Liver (tissue), 3 donors: Measurements from ENCODE around the gene TUBB3.

Experiments
- EGR1 ChIP-seq, 2 donors: IDR thresholded peaks; 2 replicates each; pipeline ENCODE4 v1.6.1; 2016 to 2018; ENCODE audit warnings: antibody characterized with exemption in 2 of 2, low read depth in 2 of 2
- FOXA1 ChIP-seq: IDR thresholded peaks from 2 replicates; pipeline ENCODE4 v1.6.1; 2016; ENCODE audit warnings: antibody characterized with exemption
- HNF4A ChIP-seq, 2 donors: conservative IDR thresholded peaks; 2 replicates each; pipeline ENCODE4 v1.6.1; 2016; ENCODE audit warnings: antibody characterized with exemption in 2 of 2, mild to moderate bottlenecking in 2 of 2
- HNF4G ChIP-seq: IDR thresholded peaks from 2 replicates; pipeline ENCODE4 v1.6.1; 2016; ENCODE audit warnings: antibody characterized with exemption
- JUND ChIP-seq, 2 donors: IDR thresholded peaks; 2 replicates each; pipeline ENCODE4 v1.6.1; 2016; ENCODE audit warnings: antibody characterized with exemption in 2 of 2
- RAD21 ChIP-seq, 2 donors: IDR thresholded peaks; 2 replicates each; pipeline ENCODE4 v1.6.1; 2016; ENCODE audit warnings: antibody characterized with exemption in 2 of 2, mild to moderate bottlenecking in 2 of 2
- RXRA ChIP-seq, 2 donors: IDR thresholded peaks; 2 replicates each; pipeline ENCODE4 v1.6.1; 2017 to 2018; ENCODE audit warnings: antibody characterized with exemption in 2 of 2, mild to moderate bottlenecking in 1 of 2
- SP1 ChIP-seq: IDR thresholded peaks from 2 replicates; pipeline ENCODE4 v1.6.1; 2018; ENCODE audit warnings: antibody characterized with exemption, mild to moderate bottlenecking
- TAF1 ChIP-seq: conservative IDR thresholded peaks from 2 replicates; pipeline ENCODE4 v1.6.1; 2016; ENCODE audit warnings: antibody characterized with exemption, mild to moderate bottlenecking
- TF ChIP-seq, protein P1 (sequence below): IDR thresholded peaks from 2 replicates; pipeline ENCODE4 v1.6.1; 2016; ENCODE audit warnings: antibody characterized with exemption, mild to moderate bottlenecking
- TF ChIP-seq, protein P2 (sequence below): IDR thresholded peaks from 2 replicates; pipeline ENCODE4 v1.6.1; 2016; ENCODE audit warnings: antibody characterized with exemption
- TF ChIP-seq, protein P3 (sequence below): fragments of 150-350 bp; IDR thresholded peaks from 2 replicates; pipeline ENCODE4 v1.5.1; 2017; ENCODE audit warnings: improper control_type of control experiment, low read depth, low read length; ENCODE audit not compliant: missing input control
- TF ChIP-seq, protein P4 (sequence below): IDR thresholded peaks from 2 replicates; pipeline ENCODE4 v1.6.1; 2016; ENCODE audit warnings: antibody characterized with exemption
- TF ChIP-seq, protein P5 (sequence below): IDR thresholded peaks from 2 replicates; pipeline ENCODE4 v1.6.1; 2016; ENCODE audit warnings: antibody characterized with exemption
- donor health status: healthy.
- donor health status: healthy.

DNA sequence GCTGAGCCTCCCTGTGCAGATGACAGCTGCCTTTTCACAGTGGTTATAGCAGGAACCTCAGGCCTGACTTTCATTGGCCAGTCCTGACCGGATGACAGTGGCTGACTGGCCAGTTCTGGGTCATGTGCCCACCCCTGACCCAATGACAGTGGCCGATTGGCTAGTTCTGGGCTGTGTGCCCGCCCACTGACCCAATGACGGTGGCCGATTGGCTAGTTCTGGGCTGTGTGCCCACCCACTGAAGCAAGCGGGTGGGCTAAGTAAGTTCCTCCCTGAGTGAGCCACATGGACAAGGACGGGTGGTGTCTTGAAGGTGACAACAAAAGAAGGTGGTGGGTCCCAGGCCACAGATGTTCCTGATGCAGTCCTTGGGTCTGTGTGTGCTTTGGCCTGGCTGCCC is 34.9 kb downstream of the TUBB3 start:
- TF ChIP-seq, protein P1, sequence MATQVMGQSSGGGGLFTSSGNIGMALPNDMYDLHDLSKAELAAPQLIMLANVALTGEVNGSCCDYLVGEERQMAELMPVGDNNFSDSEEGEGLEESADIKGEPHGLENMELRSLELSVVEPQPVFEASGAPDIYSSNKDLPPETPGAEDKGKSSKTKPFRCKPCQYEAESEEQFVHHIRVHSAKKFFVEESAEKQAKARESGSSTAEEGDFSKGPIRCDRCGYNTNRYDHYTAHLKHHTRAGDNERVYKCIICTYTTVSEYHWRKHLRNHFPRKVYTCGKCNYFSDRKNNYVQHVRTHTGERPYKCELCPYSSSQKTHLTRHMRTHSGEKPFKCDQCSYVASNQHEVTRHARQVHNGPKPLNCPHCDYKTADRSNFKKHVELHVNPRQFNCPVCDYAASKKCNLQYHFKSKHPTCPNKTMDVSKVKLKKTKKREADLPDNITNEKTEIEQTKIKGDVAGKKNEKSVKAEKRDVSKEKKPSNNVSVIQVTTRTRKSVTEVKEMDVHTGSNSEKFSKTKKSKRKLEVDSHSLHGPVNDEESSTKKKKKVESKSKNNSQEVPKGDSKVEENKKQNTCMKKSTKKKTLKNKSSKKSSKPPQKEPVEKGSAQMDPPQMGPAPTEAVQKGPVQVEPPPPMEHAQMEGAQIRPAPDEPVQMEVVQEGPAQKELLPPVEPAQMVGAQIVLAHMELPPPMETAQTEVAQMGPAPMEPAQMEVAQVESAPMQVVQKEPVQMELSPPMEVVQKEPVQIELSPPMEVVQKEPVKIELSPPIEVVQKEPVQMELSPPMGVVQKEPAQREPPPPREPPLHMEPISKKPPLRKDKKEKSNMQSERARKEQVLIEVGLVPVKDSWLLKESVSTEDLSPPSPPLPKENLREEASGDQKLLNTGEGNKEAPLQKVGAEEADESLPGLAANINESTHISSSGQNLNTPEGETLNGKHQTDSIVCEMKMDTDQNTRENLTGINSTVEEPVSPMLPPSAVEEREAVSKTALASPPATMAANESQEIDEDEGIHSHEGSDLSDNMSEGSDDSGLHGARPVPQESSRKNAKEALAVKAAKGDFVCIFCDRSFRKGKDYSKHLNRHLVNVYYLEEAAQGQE = no peak
- TF ChIP-seq, protein P2, sequence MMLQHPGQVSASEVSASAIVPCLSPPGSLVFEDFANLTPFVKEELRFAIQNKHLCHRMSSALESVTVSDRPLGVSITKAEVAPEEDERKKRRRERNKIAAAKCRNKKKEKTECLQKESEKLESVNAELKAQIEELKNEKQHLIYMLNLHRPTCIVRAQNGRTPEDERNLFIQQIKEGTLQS = no peak
- TF ChIP-seq, protein P3, sequence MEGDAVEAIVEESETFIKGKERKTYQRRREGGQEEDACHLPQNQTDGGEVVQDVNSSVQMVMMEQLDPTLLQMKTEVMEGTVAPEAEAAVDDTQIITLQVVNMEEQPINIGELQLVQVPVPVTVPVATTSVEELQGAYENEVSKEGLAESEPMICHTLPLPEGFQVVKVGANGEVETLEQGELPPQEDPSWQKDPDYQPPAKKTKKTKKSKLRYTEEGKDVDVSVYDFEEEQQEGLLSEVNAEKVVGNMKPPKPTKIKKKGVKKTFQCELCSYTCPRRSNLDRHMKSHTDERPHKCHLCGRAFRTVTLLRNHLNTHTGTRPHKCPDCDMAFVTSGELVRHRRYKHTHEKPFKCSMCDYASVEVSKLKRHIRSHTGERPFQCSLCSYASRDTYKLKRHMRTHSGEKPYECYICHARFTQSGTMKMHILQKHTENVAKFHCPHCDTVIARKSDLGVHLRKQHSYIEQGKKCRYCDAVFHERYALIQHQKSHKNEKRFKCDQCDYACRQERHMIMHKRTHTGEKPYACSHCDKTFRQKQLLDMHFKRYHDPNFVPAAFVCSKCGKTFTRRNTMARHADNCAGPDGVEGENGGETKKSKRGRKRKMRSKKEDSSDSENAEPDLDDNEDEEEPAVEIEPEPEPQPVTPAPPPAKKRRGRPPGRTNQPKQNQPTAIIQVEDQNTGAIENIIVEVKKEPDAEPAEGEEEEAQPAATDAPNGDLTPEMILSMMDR = no peak
- no peak for TF ChIP-seq JUND (IDR thresholded peaks at IDR 0.05)
- TF ChIP-seq, protein P4, sequence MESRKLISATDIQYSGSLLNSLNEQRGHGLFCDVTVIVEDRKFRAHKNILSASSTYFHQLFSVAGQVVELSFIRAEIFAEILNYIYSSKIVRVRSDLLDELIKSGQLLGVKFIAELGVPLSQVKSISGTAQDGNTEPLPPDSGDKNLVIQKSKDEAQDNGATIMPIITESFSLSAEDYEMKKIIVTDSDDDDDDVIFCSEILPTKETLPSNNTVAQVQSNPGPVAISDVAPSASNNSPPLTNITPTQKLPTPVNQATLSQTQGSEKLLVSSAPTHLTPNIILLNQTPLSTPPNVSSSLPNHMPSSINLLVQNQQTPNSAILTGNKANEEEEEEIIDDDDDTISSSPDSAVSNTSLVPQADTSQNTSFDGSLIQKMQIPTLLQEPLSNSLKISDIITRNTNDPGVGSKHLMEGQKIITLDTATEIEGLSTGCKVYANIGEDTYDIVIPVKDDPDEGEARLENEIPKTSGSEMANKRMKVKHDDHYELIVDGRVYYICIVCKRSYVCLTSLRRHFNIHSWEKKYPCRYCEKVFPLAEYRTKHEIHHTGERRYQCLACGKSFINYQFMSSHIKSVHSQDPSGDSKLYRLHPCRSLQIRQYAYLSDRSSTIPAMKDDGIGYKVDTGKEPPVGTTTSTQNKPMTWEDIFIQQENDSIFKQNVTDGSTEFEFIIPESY = no peak
- TF ChIP-seq RAD21 (IDR thresholded peaks at IDR 0.05) = no peak
- TF ChIP-seq, protein P5, sequence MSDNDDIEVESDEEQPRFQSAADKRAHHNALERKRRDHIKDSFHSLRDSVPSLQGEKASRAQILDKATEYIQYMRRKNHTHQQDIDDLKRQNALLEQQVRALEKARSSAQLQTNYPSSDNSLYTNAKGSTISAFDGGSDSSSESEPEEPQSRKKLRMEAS = no peak
- no peak for TF ChIP-seq SP1
- TF ChIP-seq TAF1 = no peak
- TF ChIP-seq FOXA1 = no peak
- TF ChIP-seq HNF4G = no peak
- TF ChIP-seq HNF4A (conservative IDR thresholded peaks at IDR 0.05) = no peak
- no peak for TF ChIP-seq RXRA (IDR thresholded peaks at IDR 0.05)
- no peak for TF ChIP-seq EGR1 (IDR thresholded peaks at IDR 0.05; ENCODE audit: low read depth in 2 of 2)
